Heart right ventricle (tissue), 16 donors: ENCODE measurements around the gene DIS3L2. TPM values are rescaled to one million over a fixed set of nuclear protein-coding genes. Genes with fewer than 3 reads are reported as not detected.

Experiments
- ATAC-seq, 8 donors: fragments of 200-7000 bp; cut with Tn5 transposase; one replicate each; pipeline ENCODE4 v1.9.1; 2020; ENCODE audit warnings: mild to moderate bottlenecking in 8 of 8, moderate library complexity in 8 of 8, moderate number of reproducible peaks in 1 of 8
- DNase-seq, 2 donors: peaks; one replicate each; pipeline ENCODE4 v3.0.0-alpha.2; 2020
- H3K27ac ChIP-seq, 10 donors: fragments of 200-600 bp; sonication (generic) in 2 of 10; one replicate each; pipeline versions ENCODE4 v1.5.0 to v1.8.0; 2020 to 2022; ENCODE audit warnings: mild to moderate bottlenecking in 3 of 10
- H3K27me3 ChIP-seq, 7 donors: fragments of 200-600 bp; one replicate each; pipeline ENCODE4 v1.8.0; 2021 to 2022; ENCODE audit warnings: mild to moderate bottlenecking in 2 of 7
- H3K36me3 ChIP-seq, 9 donors: fragments of 200-600 bp; sonication (generic) in 1 of 9; one replicate each; pipeline versions ENCODE4 v1.5.0 to v1.8.0; 2020 to 2022; ENCODE audit warnings: mild to moderate bottlenecking in 2 of 9
- H3K4me1 ChIP-seq, 9 donors: fragments of 200-600 bp; sonication (generic) in 1 of 9; one replicate each; pipeline versions ENCODE4 v1.5.0 to v1.8.0; 2020 to 2022; ENCODE audit warnings: mild to moderate bottlenecking in 4 of 9
- H3K4me3 ChIP-seq, 10 donors: fragments of 200-600 bp; sonication (generic) in 2 of 10; one replicate each; pipeline versions ENCODE4 v1.5.0 to v1.8.0; 2020 to 2022; ENCODE audit warnings: mild to moderate bottlenecking in 7 of 10, moderate library complexity in 2 of 10
- H3K9me3 ChIP-seq, 11 donors: fragments of 200-600 bp in 10 of 11; sonication (generic) in 2 of 11; one replicate each; pipeline versions ENCODE4 v1.5.0 to v1.8.0; 2013 to 2022; ENCODE audit warnings: mild to moderate bottlenecking in 2 of 11, control low read depth in 1 of 11, moderate library complexity in 1 of 11
- WGBS, 2 donors: extraction: QIAGEN DNeasy Blood & Tissue Kit; methylation state at CpG; one replicate each; pipeline ENCODE4 v1.1.7; 2013; ENCODE audit warnings: inconsistent platforms in 1 of 2; 5-methylcytosine and 5-hydroxymethylcytosine counted together
- intact Hi-C, 10 donors: fragments of 100-400 bp; cut with DNase I; formaldehyde crosslinking; loops; one replicate each; pipeline versions ENCODE4 v1.11.1 to v1.14.2; 2022
- long read RNA-seq, 3 donors: library from polyadenylated mRNA; unstranded; transcript quantifications; one replicate each; pipeline ENCODE4 v2.0.0, GENCODE V29; 2020 to 2021
- polyA plus RNA-seq, 2 donors: library from polyadenylated mRNA; stranded (reverse); fragments of 200-250 nt; gene quantifications; one replicate each; pipeline ENCODE4 v1.2.3, GENCODE V29; 2013
- total RNA-seq, 10 donors: library from RNA; stranded (reverse); fragmentation: NEBNext Ultra II Directional in 3 of 10; extraction: Animal tissue kit (Norgen Biotek cat#: 25700) in 3 of 10; gene quantifications; one replicate each; pipeline versions ENCODE4 v1.2.1 to v1.2.4, GENCODE V29; 2021 to 2023
- TF ChIP-seq, protein P1 (sequence below), 9 donors: fragments of 200-600 bp; sonication (generic) in 2 of 9; IDR thresholded peaks; one replicate each; pipeline versions ENCODE4 v1.5.0 to v1.8.0; 2021 to 2022; ENCODE audit warnings: antibody characterized with exemption in 9 of 9, mild to moderate bottlenecking in 5 of 9, moderate library complexity in 1 of 9
- donor health status: Arrhythmogenic right ventricular cardiomyopathy.
- donor health status: ischemic (EF 13 %, LVEDD 7.1; RV severe dilation, severe dysfunction).
- donor health status: healthy with polysubstance abuse.
- donor health status: DM: no; HTN: yes; CAD: no.
- donor health status: DM: no; HTN: no; CAD: no.
- donor health status: ischemic (EF 25% LVEDD 6.9; RV normal size, moderate dysfunction).
- donor health status: ischemic (EF 25% LVEDD 5.7; RV mildly dilated, moderate dysfunction).
- donor health status: healthy.
- donor health status: DM: yes; HTN: yes; CAD: no.
- donor health status: Ischemic cardiomyopathy.
- donor health status: ischemic (EF 35%, LVEDD 5.7; RV mildly dilated, moderate dysfunction).
- donor health status: nonischemic (EF 11% LVEDD 7.7; RV severe dilation, severe dysfunction).
- donor health status: DM: yes; HTN: yes; CAD: no.
- donor health status: PGD.
- donor health status: ischemic (EF 29% LVEDD 5.4; RV normal size, mild dysfunction).
- donor health status: nonischemic (EF 23%, LVEDD 6.1; RV moderate dilation, normal function).

DIS3L2 gene, protein sequence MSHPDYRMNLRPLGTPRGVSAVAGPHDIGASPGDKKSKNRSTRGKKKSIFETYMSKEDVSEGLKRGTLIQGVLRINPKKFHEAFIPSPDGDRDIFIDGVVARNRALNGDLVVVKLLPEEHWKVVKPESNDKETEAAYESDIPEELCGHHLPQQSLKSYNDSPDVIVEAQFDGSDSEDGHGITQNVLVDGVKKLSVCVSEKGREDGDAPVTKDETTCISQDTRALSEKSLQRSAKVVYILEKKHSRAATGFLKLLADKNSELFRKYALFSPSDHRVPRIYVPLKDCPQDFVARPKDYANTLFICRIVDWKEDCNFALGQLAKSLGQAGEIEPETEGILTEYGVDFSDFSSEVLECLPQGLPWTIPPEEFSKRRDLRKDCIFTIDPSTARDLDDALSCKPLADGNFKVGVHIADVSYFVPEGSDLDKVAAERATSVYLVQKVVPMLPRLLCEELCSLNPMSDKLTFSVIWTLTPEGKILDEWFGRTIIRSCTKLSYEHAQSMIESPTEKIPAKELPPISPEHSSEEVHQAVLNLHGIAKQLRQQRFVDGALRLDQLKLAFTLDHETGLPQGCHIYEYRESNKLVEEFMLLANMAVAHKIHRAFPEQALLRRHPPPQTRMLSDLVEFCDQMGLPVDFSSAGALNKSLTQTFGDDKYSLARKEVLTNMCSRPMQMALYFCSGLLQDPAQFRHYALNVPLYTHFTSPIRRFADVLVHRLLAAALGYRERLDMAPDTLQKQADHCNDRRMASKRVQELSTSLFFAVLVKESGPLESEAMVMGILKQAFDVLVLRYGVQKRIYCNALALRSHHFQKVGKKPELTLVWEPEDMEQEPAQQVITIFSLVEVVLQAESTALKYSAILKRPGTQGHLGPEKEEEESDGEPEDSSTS
- total RNA-seq (10 to 100 TPM; 15.2 to 24.5 (median 18.5) TPM), polyA plus RNA-seq (10 to 100 TPM in 1 of 2 donors, 1 to 10 TPM in 1; 9.5 to 22.5 TPM)
- long read RNA-seq, donor 1, partial matches to known transcripts: 7 of 8 reads
- long read RNA-seq, donor 1, other reads (novel, unspliced or antisense): 1 of 8 reads
- long read RNA-seq, donor 2, partial matches to known transcripts: 3 of 9 reads
- long read RNA-seq, donor 2, other reads (novel, unspliced or antisense): 5 of 9 reads
- long read RNA-seq, donor 3, transcript DIS3L2-202 (21 exons, 3,501 nt): major isoform, 5 of 26 reads
- long read RNA-seq, donor 3, partial matches to known transcripts: 9 of 26 reads
- long read RNA-seq, donor 3, other reads (novel, unspliced or antisense): 11 of 26 reads

DNA sequence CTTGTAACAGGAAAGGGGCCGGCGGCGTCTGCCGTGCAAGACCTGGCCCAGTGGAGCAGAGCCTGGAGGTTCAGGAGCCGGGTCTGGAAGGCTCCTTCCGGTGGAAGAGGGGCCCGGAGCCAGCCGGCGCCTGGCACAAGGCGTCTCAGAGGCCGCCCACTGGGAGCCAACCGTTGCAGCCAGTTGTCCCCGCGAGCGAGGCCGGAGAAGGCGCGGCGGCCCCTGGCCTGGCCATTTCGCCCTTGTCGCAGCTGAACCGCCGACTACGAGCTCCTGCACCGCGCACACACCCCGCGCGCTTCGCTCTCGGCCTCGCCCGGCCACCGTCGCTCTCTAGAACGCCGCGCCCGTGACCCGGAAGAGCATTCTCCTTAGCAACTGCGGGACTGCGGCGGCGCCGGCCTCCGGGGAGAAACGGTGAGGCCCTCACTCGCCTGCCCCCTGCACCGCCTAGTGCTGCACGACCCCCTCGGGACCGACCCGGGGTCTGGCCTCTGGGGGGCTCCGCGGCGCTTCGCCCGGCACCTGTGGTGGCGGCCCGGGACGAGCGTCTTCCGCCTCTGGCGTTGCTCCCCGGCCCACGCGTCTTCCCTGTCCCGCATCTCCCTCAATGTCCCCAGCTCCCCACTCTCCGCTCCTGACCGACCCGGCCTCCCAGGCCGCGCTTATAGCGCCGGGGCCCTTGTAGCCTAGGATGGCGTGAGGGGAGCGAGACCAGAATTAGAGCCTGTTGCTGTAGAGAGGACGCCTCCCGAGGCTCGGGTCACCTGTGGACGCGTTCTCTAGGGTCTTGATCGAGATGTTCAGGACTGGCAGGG is at the start of gene DIS3L2:
Gene DIS3L2 (plus strand): TSS at position 365 of the 818 bp plus-strand sequence. CDS start 53,215 bp downstream, outside the sequence.
- peaks cover 5 to 28% (median 24%) of the 10 kb centered on the region in 9 donors for H3K4me1 ChIP-seq
- H3K9me3 ChIP-seq: no peaks in the 10 kb centered on the region
- DNase-seq: peak; percentile 81 to 83
- TF ChIP-seq, protein P1, sequence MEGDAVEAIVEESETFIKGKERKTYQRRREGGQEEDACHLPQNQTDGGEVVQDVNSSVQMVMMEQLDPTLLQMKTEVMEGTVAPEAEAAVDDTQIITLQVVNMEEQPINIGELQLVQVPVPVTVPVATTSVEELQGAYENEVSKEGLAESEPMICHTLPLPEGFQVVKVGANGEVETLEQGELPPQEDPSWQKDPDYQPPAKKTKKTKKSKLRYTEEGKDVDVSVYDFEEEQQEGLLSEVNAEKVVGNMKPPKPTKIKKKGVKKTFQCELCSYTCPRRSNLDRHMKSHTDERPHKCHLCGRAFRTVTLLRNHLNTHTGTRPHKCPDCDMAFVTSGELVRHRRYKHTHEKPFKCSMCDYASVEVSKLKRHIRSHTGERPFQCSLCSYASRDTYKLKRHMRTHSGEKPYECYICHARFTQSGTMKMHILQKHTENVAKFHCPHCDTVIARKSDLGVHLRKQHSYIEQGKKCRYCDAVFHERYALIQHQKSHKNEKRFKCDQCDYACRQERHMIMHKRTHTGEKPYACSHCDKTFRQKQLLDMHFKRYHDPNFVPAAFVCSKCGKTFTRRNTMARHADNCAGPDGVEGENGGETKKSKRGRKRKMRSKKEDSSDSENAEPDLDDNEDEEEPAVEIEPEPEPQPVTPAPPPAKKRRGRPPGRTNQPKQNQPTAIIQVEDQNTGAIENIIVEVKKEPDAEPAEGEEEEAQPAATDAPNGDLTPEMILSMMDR (IDR thresholded peaks at IDR 0.05): peak in 1 of 9 donors; percentile 8
- intact Hi-C loops: no loop called here
- no peaks in the 10 kb centered on the region for H3K36me3 ChIP-seq
- peak within 1 kb of the TSS; percentile 72 to 95 (median 90) for H3K27ac ChIP-seq
- H3K27me3 ChIP-seq: no peaks in the 10 kb centered on the region
- H3K4me3 ChIP-seq: peak within 1 kb of the TSS; percentile 64 to 100 (median 87)
- 0% methylated on average over 83 of the region's 83 CpGs for WGBS, 2 donors
- ATAC-seq: peak; percentile 98 to 99 (median 99)

DNA sequence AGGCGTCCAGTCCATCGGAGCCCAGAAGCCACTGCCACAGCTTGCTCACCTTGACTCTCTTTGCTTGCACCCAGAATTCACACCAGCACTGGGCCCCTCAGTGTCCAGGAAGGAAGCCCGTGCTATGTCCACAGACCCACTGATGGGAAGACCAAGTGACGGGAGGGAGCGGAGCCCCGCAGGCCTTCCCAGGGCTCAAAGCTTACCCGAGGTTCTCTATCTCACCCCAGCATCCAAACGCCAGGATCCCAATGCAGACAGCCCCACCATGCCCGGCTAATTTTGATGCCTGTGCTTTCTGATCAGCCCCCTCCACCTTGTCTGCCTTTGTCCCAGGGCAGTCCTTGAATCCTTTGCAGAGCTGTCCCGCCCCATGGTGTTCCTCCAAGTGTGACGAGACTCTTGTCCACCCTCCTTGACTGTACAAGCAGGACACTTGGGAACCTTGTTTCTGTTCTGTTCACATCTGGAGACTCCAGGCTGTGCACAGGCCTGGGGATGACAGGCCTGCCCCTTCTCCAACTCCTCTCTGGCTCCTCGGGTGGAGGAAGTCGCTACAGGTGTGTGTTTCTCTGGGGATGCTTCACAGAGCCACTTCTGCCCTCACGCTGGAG is 47.3 kb upstream of the DIS3L2 start:
- Histone ChIP-seq H3K4me1 (peaks cover 0 to 10% (median 0%) of the 10 kb centered on the region in 9 donors), H3K27me3 (peaks cover 0 to 19% (median 5%) of the 10 kb centered on the region in 7 donors), H3K27ac (no peak overlapping the region), H3K9me3 (no peaks in the 10 kb centered on the region), H3K4me3 (no peak overlapping the region), H3K36me3 (no peaks in the 10 kb centered on the region)
- intact Hi-C loops: no loop called here
- ATAC-seq (no peak), DNase-seq (no peak)
- TF ChIP-seq, protein P1 (IDR thresholded peaks at IDR 0.05): no peak
- 92 to 93% methylated on average over 14 of the region's 14 CpGs for WGBS, 2 donors

DNA sequence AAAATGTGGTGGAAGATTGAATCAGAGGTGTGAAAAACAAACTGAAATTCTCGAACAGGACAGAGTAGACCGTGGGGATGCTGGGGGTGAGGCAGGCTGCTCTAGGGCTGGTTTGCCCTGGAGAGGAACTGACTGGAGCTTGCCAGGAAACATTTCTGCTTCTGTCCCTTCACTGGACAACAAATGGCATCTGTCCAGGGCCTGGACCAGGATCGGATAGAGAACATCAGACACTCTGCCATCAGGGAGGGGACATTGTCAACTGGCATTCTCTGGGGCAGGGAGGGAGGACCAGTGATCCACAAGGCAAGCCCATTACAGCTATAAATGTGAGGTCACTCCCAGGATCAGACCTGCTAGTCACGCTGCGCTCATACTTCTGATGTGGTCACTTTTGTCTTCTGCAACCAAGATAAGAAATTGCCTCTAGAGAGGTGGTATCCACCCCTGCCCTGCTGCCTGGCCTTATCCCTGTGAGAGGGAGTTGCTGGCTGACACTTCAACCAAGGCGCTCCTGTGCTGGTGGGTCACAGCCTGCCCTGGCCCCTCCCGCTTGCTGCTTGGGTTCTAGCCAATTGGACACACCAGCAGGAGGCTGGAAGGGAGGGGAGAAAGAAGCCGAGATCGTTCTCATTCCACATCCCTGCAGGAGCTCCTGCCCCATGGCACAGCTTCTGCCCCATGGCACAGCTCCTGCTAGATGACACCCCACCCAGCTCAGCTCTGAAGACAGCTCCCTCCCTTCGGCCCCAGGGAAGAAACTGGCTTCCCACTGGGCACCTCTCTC is 44.0 kb upstream of the DIS3L2 start:
- Histone ChIP-seq H3K4me3 (no peak overlapping the region), H3K4me1 (peaks cover 0 to 10% (median 0%) of the 10 kb centered on the region in 9 donors), H3K27ac (no peak overlapping the region), H3K36me3 (no peaks in the 10 kb centered on the region), H3K9me3 (no peaks in the 10 kb centered on the region), H3K27me3 (peaks cover 0 to 39% (median 15%) of the 10 kb centered on the region in 7 donors)
- intact Hi-C loops: loop anchor here in 1 of 10 donors (5.0 kb wide), 1 partner anchor 520 kb away; no protein-coding TSS in a partner anchor
- TF ChIP-seq, protein P1 (IDR thresholded peaks at IDR 0.05): no peak
- ATAC-seq (peak; percentile 34 to 65 (median 48)), DNase-seq (peak in 1 of 2 donors; percentile 38)
- 22 to 26% methylated on average over 10 of the region's 10 CpGs for WGBS, 2 donors
